Stimulated activated naive B cell treated with anti-CD40 and anti-IgM and Interleukin-4, amounts not matched to agents 10 μg/mL and 1 μg/mL and 100 μg/mL, for 72 hours (primary cell): Measurements from ENCODE around the gene TOMM70.
"Not testable (repeated sequence)": the region's sequence is repeated elsewhere in the genome, so short reads cannot be mapped to it uniquely, and the experiment has no call there.

Experiments used
- ATAC-seq, 2 donors: fragments of 150-1000 bp; cut with Tn5 transposase; replicated peaks; 2 replicates each; pipeline ENCODE4 v1.10.0; 2021; ENCODE audit warnings: moderate library complexity in 1 of 2
- DNase-seq: peaks from one replicate; pipeline ENCODE4 v3.0.0; 2021
- H3K27ac Mint-ChIP-seq: one replicate; pipeline ENCODE4 v1.8.0; 2022; ENCODE audit warnings: mild to moderate bottlenecking, mixed read lengths
- H3K27me3 Mint-ChIP-seq, 2 donors: one replicate each; pipeline ENCODE4 v1.8.0; 2022; ENCODE audit warnings: mixed read lengths in 2 of 2
- H3K36me3 Mint-ChIP-seq, 2 donors: one replicate each; pipeline ENCODE4 v1.8.0; 2022; ENCODE audit warnings: mixed read lengths in 2 of 2, mild to moderate bottlenecking in 1 of 2
- H3K4me1 Mint-ChIP-seq, 2 donors: one replicate each; pipeline ENCODE4 v1.8.0; 2022; ENCODE audit warnings: mixed read lengths in 2 of 2, mild to moderate bottlenecking in 1 of 2
- H3K4me3 Mint-ChIP-seq, 2 donors: one replicate each; pipeline ENCODE4 v1.8.0; 2022; ENCODE audit warnings: mild to moderate bottlenecking in 2 of 2, mixed read lengths in 2 of 2, moderate library complexity in 1 of 2
- H3K9me3 Mint-ChIP-seq, 2 donors: one replicate each; pipeline ENCODE4 v1.8.0; 2022; ENCODE audit warnings: mixed read lengths in 2 of 2, mild to moderate bottlenecking in 1 of 2

The TOMM70 gene

DNA sequence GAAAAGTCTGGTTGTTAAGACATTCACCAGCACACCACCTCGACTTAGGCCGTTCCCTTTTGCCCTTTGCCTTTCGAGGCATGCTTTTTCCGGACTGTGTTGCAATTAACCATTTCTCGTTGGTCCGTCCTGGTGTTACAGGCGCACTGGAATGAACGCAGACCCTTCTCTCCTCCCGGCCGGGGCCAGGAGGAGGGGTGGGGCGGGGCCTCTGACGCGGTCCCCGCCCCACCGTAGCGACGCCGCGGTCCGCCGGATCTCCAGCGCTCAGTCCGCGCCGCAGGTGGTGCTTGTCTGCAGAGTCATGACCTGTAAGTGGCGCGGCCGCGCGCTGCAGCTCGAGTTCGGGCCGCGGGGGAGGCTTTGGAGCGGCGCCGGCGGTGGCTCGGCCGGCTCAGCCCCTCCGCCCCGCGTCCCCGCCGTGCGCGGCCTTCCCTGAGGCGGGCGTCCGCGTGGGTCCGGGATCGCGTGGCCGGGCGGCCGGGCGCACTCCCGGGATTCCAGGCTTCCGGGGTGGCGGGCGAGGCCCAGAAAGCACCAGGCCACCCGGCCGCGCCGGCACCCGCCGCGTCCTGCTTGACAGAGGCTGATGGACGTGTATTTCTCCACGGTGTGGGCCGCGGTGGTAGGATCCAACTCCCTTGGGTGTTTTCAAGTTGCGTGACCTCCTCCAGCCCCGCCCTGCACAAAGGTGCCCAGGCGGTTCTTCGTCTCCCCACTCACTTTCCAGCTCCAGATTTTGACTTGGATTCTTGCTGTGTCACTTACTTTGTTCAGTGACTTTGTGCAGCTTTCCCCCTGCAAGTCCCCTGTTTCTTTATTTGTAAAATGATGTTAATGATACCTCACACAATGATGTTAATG is 66.2 kb downstream of the TOMM70 start, which contains the start of gene NIT2:
Gene NIT2 (plus strand): TSS at position 270 of the 864 bp plus-strand sequence. CDS start 35 bp downstream, at position 305.
- Mint-ChIP-seq H3K4me3 (peak within 1 kb of the TSS; percentile 94 to 99), H3K27me3 (no peaks in the 10 kb centered on the region), H3K36me3 (peaks cover 7 to 24% of the 10 kb centered on the region in 2 donors), H3K9me3 (no peaks in the 10 kb centered on the region), H3K27ac (peak within 1 kb of the TSS; percentile 100), H3K4me1 (peaks cover 12 to 20% of the 10 kb centered on the region in 2 donors)
- DNase-seq (peak; percentile 72), ATAC-seq (peak; percentile 92 to 95)

DNA sequence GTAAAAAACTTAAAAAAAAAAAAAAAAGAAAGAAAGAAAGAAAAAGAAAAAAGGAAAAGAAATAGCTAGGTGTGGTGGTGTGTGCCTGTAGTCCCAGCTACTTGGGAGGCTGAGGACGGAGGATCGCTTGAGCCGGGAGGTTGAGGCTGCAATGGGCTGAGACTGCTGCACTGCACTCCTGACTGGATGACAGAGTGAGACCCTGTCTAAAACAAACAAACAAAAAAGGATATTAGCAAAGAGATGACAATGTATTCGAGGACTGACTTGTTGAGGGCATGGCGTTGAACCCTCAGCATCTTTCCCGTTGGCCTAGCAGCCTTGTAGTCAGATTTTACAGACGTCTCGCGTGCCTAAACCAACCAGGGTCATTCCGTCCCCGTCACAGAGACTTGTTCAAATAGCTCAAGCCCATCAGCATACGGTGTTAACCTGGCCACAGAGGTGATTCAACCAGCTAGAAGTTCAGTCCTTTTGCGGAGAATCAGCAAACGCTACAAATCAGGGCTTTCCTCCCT is 66.9 kb downstream of the TOMM70 start:
- no peaks in the 10 kb centered on the region for H3K9me3 Mint-ChIP-seq
- peaks cover 4 to 19% of the 10 kb centered on the region in 2 donors for H3K36me3 Mint-ChIP-seq
- DNase-seq (no peak), ATAC-seq (peak; percentile 8 to 19)
- H3K27me3 Mint-ChIP-seq, result no peaks in the 10 kb centered on the region
- H3K27ac Mint-ChIP-seq, result peak overlapping the region; percentile 88
- H3K4me3 Mint-ChIP-seq, result peak overlapping the region; percentile 84 to 94
- H3K4me1 Mint-ChIP-seq, result peaks cover 11 to 17% of the 10 kb centered on the region in 2 donors

DNA sequence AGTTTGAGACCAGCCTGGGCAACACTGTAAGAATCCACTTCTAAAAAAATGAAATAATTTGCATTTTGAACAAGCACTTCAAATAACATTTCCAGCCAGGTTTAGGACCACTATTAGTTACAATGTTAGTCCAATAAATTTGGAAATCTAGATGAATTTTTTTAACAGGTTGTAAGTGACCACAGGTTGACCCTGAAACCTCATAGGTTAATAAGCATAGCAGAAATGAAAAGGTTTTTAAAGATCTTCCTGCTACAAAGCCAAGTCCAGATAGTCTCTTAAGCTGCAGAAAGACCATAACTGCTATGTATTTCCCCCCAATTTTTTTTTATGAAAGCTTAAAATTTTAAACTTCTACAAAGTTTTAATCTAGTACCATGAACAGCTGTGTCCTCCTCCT is 67.8 kb downstream of the TOMM70 start:
- H3K9me3 Mint-ChIP-seq, result no peaks in the 10 kb centered on the region
- ATAC-seq (no peak), DNase-seq (no peak)
- H3K36me3 Mint-ChIP-seq, result peaks cover 0 to 11% of the 10 kb centered on the region in 2 donors
- H3K27me3 Mint-ChIP-seq, result no peaks in the 10 kb centered on the region
- peaks cover 9 to 14% of the 10 kb centered on the region in 2 donors for H3K4me1 Mint-ChIP-seq
- no peak overlapping the region for H3K27ac Mint-ChIP-seq
- H3K4me3 Mint-ChIP-seq, result no peak overlapping the region

DNA sequence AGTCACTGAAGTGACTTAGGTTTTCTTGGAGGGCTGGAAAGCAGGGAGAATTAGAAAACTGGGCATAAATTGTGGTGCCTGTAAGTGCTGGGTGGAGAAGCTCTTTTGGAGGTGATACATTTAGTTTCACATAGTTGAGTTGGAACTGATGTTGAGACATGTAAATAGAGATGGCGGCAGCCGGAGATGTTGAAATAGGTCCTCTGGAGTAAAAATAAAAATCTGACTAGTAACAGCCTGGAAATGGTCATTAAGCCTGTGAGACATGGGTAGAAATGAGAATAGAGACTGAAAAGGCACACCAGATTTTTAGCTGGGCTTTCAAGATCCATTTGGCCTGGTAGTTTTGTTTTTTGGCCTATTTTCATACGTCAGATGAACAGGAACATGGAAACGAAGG is 69.2 kb downstream of the TOMM70 start:
- H3K4me1 Mint-ChIP-seq, result peaks cover 9 to 14% of the 10 kb centered on the region in 2 donors
- no peaks in the 10 kb centered on the region for H3K9me3 Mint-ChIP-seq
- peaks cover 7 to 20% of the 10 kb centered on the region in 2 donors for H3K36me3 Mint-ChIP-seq
- H3K27ac Mint-ChIP-seq, result no peak overlapping the region
- H3K27me3 Mint-ChIP-seq, result no peaks in the 10 kb centered on the region
- DNase-seq (no peak), ATAC-seq (no peak)
- H3K4me3 Mint-ChIP-seq, result no peak overlapping the region

DNA sequence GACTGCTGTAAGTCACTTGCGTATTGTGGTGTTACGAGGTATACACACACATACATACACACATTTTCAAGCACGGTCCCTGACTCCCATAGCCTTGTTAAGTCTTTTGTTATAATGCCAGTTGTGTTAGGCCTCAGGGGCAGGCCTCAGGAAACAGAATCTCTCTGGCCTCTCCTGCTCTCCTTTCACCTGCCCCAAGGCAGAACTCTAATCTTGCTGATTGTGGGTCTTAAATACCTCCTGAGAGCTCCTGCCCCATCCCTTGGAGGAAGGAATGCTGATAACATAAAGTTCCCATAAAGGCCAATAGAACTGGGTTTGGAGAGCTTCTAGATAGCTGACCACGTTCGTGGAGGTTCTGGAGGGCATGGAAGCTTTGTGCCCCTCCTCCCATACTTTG is 70.2 kb downstream of the TOMM70 start:
- Mint-ChIP-seq H3K27me3 (no peaks in the 10 kb centered on the region), H3K4me1 (peaks cover 5 to 7% of the 10 kb centered on the region in 2 donors), H3K4me3 (no peak overlapping the region), H3K36me3 (peaks cover 9 to 20% of the 10 kb centered on the region in 2 donors), H3K27ac (no peak overlapping the region), H3K9me3 (no peaks in the 10 kb centered on the region)
- no peak for DNase-seq
- ATAC-seq, result no peak

- H3K27ac Mint-ChIP-seq, result no peak overlapping the region
- H3K9me3 Mint-ChIP-seq, result no peaks in the 10 kb centered on the region
- H3K4me3 Mint-ChIP-seq, result no peak overlapping the region
- H3K27me3 Mint-ChIP-seq, result no peaks in the 10 kb centered on the region
- ATAC-seq (no peak), DNase-seq (no peak)
- peaks cover 11 to 17% of the 10 kb centered on the region in 2 donors for H3K36me3 Mint-ChIP-seq
- peaks cover 0 to under 1% of the 10 kb centered on the region in 2 donors for H3K4me1 Mint-ChIP-seq
These were observed 70.9 kb downstream of the TOMM70 start for GRCh38 chr3:100329800-100330489.

DNA sequence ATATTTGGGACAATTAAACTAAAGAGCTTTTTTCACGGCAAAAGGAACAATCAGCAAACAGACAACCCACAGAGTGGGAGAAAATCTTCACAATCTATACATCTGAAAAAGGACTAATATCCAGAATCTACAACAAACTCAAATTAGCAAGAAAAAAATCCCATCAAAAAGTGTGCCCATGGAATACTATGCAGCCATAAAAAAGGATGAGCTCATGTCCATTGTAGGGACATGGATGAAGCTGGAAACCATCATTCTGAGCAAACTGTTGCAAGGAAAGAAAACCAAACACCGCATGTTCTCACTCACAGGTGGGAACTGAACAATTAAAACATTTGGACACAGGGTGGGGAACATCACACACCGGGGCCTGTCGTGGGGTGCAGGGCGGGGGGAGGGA is 73.5 kb downstream of the TOMM70 start:
- not testable (repeated sequence) for H3K27me3 Mint-ChIP-seq, H3K9me3 Mint-ChIP-seq, DNase-seq, H3K27ac Mint-ChIP-seq, H3K4me3 Mint-ChIP-seq, ATAC-seq, H3K4me1 Mint-ChIP-seq
- H3K36me3 Mint-ChIP-seq, result peaks cover 11 to 17% of the 10 kb centered on the region in 2 donors

- ATAC-seq (no peak), DNase-seq (no peak)
- Mint-ChIP-seq H3K36me3 (peaks cover 11 to 17% of the 10 kb centered on the region in 2 donors), H3K4me3 (no peak overlapping the region), H3K27me3 (no peaks in the 10 kb centered on the region), H3K27ac (no peak overlapping the region), H3K9me3 (no peaks in the 10 kb centered on the region), H3K4me1 (no peaks in the 10 kb centered on the region)
These were observed 75.1 kb downstream of the TOMM70 start for GRCh38 chr3:100325827-100326226.

DNA sequence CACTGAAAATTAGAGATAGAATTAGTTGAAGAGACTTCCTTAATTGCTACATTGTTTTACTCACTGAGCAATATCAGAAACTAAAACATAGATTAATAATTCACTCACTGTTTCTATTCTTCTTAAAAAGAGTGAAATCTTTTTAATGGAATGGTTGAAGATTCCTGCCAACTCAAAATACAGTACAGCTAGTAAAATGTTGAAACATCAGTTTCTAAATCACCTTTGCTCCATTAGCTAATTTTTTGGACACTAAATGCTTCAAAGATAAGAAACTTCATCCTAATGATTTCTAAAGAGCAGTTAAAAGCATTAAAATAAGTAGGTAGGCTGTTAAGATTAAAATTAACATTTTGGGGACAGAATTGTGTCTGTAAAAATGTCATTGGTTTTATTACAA is 76.8 kb downstream of the TOMM70 start:
- Mint-ChIP-seq H3K27me3 (no peaks in the 10 kb centered on the region), H3K4me3 (no peak overlapping the region), H3K4me1 (no peaks in the 10 kb centered on the region), H3K36me3 (peaks cover 17 to 26% of the 10 kb centered on the region in 2 donors), H3K9me3 (no peaks in the 10 kb centered on the region), H3K27ac (no peak overlapping the region)
- ATAC-seq (no peak), DNase-seq (no peak)

- Mint-ChIP-seq H3K36me3 (peaks cover 6 to 12% of the 10 kb centered on the region in 2 donors), H3K4me1 (peaks cover 2 to 4% of the 10 kb centered on the region in 2 donors), H3K27ac (no peak overlapping the region), H3K9me3 (no peaks in the 10 kb centered on the region), H3K27me3 (no peaks in the 10 kb centered on the region), H3K4me3 (no peak overlapping the region)
- no peak for ATAC-seq
- DNase-seq, result no peak
These were observed 80.9 kb downstream of the TOMM70 start for GRCh38 chr3:100319951-100320350.

DNA sequence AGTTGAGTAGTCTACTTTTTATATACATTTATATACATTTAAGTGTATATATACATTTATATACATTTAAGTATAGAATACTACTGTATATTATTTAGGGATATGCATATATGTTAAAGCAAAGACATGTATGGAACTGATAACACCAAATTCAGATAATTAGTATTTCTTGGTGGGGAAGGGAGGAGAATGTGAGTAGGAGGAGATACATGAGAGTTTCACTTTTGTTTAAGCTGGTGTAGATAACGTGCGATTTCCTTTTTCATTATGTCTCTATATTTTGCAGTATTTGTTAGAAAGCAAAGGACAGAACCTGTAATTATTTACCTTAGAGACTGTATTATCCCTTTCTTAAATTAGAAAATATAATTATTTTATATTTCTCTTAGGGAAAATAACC is 83.0 kb downstream of the TOMM70 start:
- ATAC-seq (no peak), DNase-seq (no peak)
- peaks cover 2 to 4% of the 10 kb centered on the region in 2 donors for H3K4me1 Mint-ChIP-seq
- H3K36me3 Mint-ChIP-seq, result peaks cover 8 to 17% of the 10 kb centered on the region in 2 donors
- no peak overlapping the region for H3K4me3 Mint-ChIP-seq
- H3K27ac Mint-ChIP-seq, result no peak overlapping the region
- no peaks in the 10 kb centered on the region for H3K9me3 Mint-ChIP-seq
- no peaks in the 10 kb centered on the region for H3K27me3 Mint-ChIP-seq

DNA sequence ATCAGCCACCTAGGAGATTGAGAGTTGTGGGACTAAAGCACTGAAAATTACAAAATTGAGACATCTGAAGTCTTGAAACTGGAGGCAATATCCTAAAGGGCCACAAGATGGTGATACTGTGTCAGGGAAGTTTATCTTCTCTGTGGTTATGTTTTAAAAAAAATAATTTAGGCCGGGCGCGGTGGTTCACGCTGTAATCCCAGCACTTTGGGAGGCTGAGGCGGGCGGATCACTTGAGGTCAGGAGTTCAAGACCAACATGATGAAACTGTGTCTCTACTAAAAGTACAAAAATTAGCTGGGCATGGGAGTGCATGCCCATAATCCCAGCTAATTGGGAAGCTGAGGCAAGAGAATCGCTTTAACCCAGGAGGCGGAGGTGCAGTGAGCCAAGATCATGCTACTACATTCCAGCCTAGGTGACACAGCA is 84.2 kb downstream of the TOMM70 start:
- Mint-ChIP-seq H3K4me3 (peak overlapping the region in 1 of 2 donors; percentile 22), H3K9me3 (no peaks in the 10 kb centered on the region), H3K27me3 (no peaks in the 10 kb centered on the region), H3K27ac (peak overlapping the region; percentile 47), H3K4me1 (peaks cover 2 to 4% of the 10 kb centered on the region in 2 donors), H3K36me3 (peaks cover 8 to 17% of the 10 kb centered on the region in 2 donors)
- no peak for DNase-seq
- peak; percentile 60 to 65 for ATAC-seq
